Osteoblast (primary cell): ENCODE measurements around the gene MBD3L1. TPM values are rescaled to one million over a fixed set of nuclear protein-coding genes. Genes with fewer than 3 reads are reported as not detected.

ENCODE experiments used
- DNase-seq: peaks from one replicate; pipeline ENCODE4 v3.0.0; 2011; ENCODE audit warnings: low spot score, mixed read lengths; ENCODE audit not compliant: insufficient read length; ENCODE audit errors: missing footprints
- H2AFZ ChIP-seq: 2 replicates; pipeline ENCODE4 v1.6.0; 2011; ENCODE audit warnings: mild to moderate bottlenecking, low read length
- H3K27ac ChIP-seq: 2 replicates; pipeline ENCODE4 v1.5.1; 2011; ENCODE audit warnings: mild to moderate bottlenecking, low read depth, low read length, moderate library complexity
- H3K27me3 ChIP-seq: 2 replicates; pipeline ENCODE4 v1.6.0; 2012; ENCODE audit warnings: mild to moderate bottlenecking, control low read depth, inconsistent platforms, low read length, moderate library complexity; ENCODE audit not compliant: insufficient read depth
- H3K36me3 ChIP-seq: 2 replicates; pipeline ENCODE4 v1.5.1; 2011; ENCODE audit warnings: mild to moderate bottlenecking, low read length, control low read depth, moderate library complexity; ENCODE audit not compliant: insufficient read depth
- H3K4me1 ChIP-seq: 2 replicates; pipeline ENCODE4 v1.5.1; 2011; ENCODE audit warnings: mild to moderate bottlenecking, low read length, control low read depth, moderate library complexity; ENCODE audit not compliant: insufficient read depth
- H3K4me2 ChIP-seq: 2 replicates; pipeline ENCODE4 v1.6.0; 2011; ENCODE audit warnings: mild to moderate bottlenecking, low read length; ENCODE audit not compliant: insufficient read depth
- H3K4me3 ChIP-seq: fragments of 200-600 bp; sonication (generic); 3 replicates; pipeline ENCODE4 v1.5.1; 2012; ENCODE audit warnings: mild to moderate bottlenecking, low read length, inconsistent platforms; ENCODE audit not compliant: insufficient read depth
- H3K79me2 ChIP-seq: 2 replicates; pipeline ENCODE4 v1.6.0; 2012; ENCODE audit warnings: mild to moderate bottlenecking, low read length, control low read depth, inconsistent platforms; ENCODE audit not compliant: insufficient read depth
- H3K9me3 ChIP-seq: 2 replicates; pipeline ENCODE4 v1.5.1; 2011; ENCODE audit warnings: low read depth, low read length, control low read depth
- H4K20me1 ChIP-seq: 2 replicates; pipeline ENCODE4 v1.6.0; 2012; ENCODE audit warnings: mild to moderate bottlenecking, low read length, control low read depth; ENCODE audit not compliant: insufficient read depth
- CTCF ChIP-seq: IDR thresholded peaks from 2 replicates; pipeline ENCODE4 v1.5.1; 2011; ENCODE audit warnings: mild to moderate bottlenecking, low read depth, low read length, moderate library complexity; ENCODE audit errors: extremely low read depth
- total RNA-seq: library from RNA; depleted of rRNA; stranded (reverse); fragments of >200 nt; gene quantifications from 2 replicates; pipeline ENCODE4 v1.2.3, GENCODE V29; 2012

The MBD3L1 gene
- total RNA-seq, 1 donor: not detected

GRCh38 chr19:8846819-8847218 is 14.6 kb downstream of the MBD3L1 start:
- H3K27me3 ChIP-seq: no peaks in the 10 kb centered on the region
- H3K9me3 ChIP-seq: no peaks in the 10 kb centered on the region
- no peak for DNase-seq
- H2AFZ ChIP-seq: no peak overlapping the region
- no peak overlapping the region for H3K27ac ChIP-seq
- H3K4me3 ChIP-seq: no peak overlapping the region
- no peak overlapping the region for H3K4me2 ChIP-seq
- H4K20me1 ChIP-seq: no peaks in the 10 kb centered on the region
- TF ChIP-seq CTCF: no peak
- H3K79me2 ChIP-seq: no peaks in the 10 kb centered on the region
- H3K36me3 ChIP-seq: no peaks in the 10 kb centered on the region
- no peaks in the 10 kb centered on the region for H3K4me1 ChIP-seq

GRCh38 chr19:8849232-8849631 is 17.1 kb downstream of the MBD3L1 start:
- Histone ChIP-seq H3K9me3 (no peaks in the 10 kb centered on the region), H3K27ac (no peak overlapping the region), H3K4me3 (no peak overlapping the region), H3K4me1 (no peaks in the 10 kb centered on the region), H3K36me3 (no peaks in the 10 kb centered on the region), H3K4me2 (no peak overlapping the region), H4K20me1 (no peaks in the 10 kb centered on the region), H2AFZ (no peak overlapping the region), H3K79me2 (no peaks in the 10 kb centered on the region), H3K27me3 (no peaks in the 10 kb centered on the region)
- TF ChIP-seq CTCF: no peak
- DNase-seq: peak; percentile 62

GRCh38 chr19:8850488-8850887 is 18.3 kb downstream of the MBD3L1 start:
- H3K4me2 ChIP-seq: no peak overlapping the region
- no peak for DNase-seq
- no peak for TF ChIP-seq CTCF

GRCh38 chr19:8858260-8858659 is 26.1 kb downstream of the MBD3L1 start:
- no peak for DNase-seq
- Histone ChIP-seq H3K27me3 (no peaks in the 10 kb centered on the region), H2AFZ (no peak overlapping the region), H3K79me2 (no peaks in the 10 kb centered on the region), H3K36me3 (no peaks in the 10 kb centered on the region), H3K4me3 (no peak overlapping the region), H4K20me1 (no peaks in the 10 kb centered on the region), H3K27ac (no peak overlapping the region), H3K4me1 (no peaks in the 10 kb centered on the region), H3K4me2 (no peak overlapping the region), H3K9me3 (peaks cover 3% of the 10 kb centered on the region)
- TF ChIP-seq CTCF: no peak

More at GRCh38 chr19:8850488-8850887, 18.3 kb downstream of the MBD3L1 start:
- Histone ChIP-seq H3K36me3 (no peaks in the 10 kb centered on the region), H4K20me1 (no peaks in the 10 kb centered on the region), H3K27me3 (no peaks in the 10 kb centered on the region), H3K4me1 (no peaks in the 10 kb centered on the region), H3K79me2 (no peaks in the 10 kb centered on the region), H2AFZ (no peak overlapping the region), H3K27ac (no peak overlapping the region), H3K4me3 (no peak overlapping the region), H3K9me3 (no peaks in the 10 kb centered on the region)
